ENCODE results near the gene TBL1X. TPM values are rescaled to one million over a fixed set of nuclear protein-coding genes. Genes with fewer than 3 reads are reported as not detected.

Gene TBL1X
- total and polyA plus RNA-seq, 2 donors = 6.8 to 11.5 TPM

GRCh38 chrX:9786798-9787635 lies 322.2 kb downstream of the TBL1X start:
- Histone ChIP-seq H3K9me3 (ENCODE audit: control insufficient read depth in 2 of 2, insufficient read depth in 1 of 2, low read length in 1 of 2) (no peaks in the 10 kb centered on the region), H3K27ac (ENCODE audit: low read depth in 1 of 2, low read length in 1 of 2) (no peak overlapping the region), H3K4me3 (ENCODE audit: low read length in 2 of 2) (peak overlapping the region in 1 of 2 donors; percentile 39), H3K27me3 (ENCODE audit: control insufficient read depth in 2 of 2, insufficient read depth in 1 of 2, low read length in 1 of 2) (peaks cover 17 to 59% of the 10 kb centered on the region in 2 donors), H3K36me3 (ENCODE audit: control insufficient read depth in 2 of 2, insufficient read depth in 2 of 2, low read length in 1 of 2) (no peaks in the 10 kb centered on the region), H3K4me1 (ENCODE audit: control insufficient read depth in 2 of 2, insufficient read depth in 2 of 2, low read length in 2 of 2) (no peaks in the 10 kb centered on the region)
- DNase-seq (ENCODE audit: low read depth in 6 of 9, low spot score in 9 of 9) = no peak
- WGBS = 1% methylated on average over 43 of the region's 45 CpGs

- no peak for DNase-seq (ENCODE audit: low read depth in 6 of 9, low spot score in 9 of 9)
- 49% methylated on average over 2 of the region's 2 CpGs for WGBS
- Histone ChIP-seq H3K27ac (ENCODE audit: low read depth in 1 of 2, low read length in 1 of 2) (no peak overlapping the region), H3K27me3 (ENCODE audit: control insufficient read depth in 2 of 2, insufficient read depth in 1 of 2, low read length in 1 of 2) (peaks cover 17 to 60% of the 10 kb centered on the region in 2 donors), H3K4me1 (ENCODE audit: control insufficient read depth in 2 of 2, insufficient read depth in 2 of 2, low read length in 2 of 2) (no peaks in the 10 kb centered on the region), H3K4me3 (ENCODE audit: low read length in 2 of 2) (no peak overlapping the region), H3K36me3 (ENCODE audit: control insufficient read depth in 2 of 2, insufficient read depth in 2 of 2, low read length in 1 of 2) (no peaks in the 10 kb centered on the region), H3K9me3 (ENCODE audit: control insufficient read depth in 2 of 2, insufficient read depth in 1 of 2, low read length in 1 of 2) (no peaks in the 10 kb centered on the region)
Measured at GRCh38 chrX:9788911-9789310, 324.1 kb downstream of the TBL1X start.

- WGBS = 63% methylated on average over 5 of the region's 5 CpGs
- H3K9me3 ChIP-seq (ENCODE audit: control insufficient read depth in 2 of 2, insufficient read depth in 1 of 2, low read length in 1 of 2) = no peaks in the 10 kb centered on the region
- H3K36me3 ChIP-seq (ENCODE audit: control insufficient read depth in 2 of 2, insufficient read depth in 2 of 2, low read length in 1 of 2) = no peaks in the 10 kb centered on the region
- no peak overlapping the region for H3K27ac ChIP-seq (ENCODE audit: low read depth in 1 of 2, low read length in 1 of 2)
- H3K27me3 ChIP-seq (ENCODE audit: control insufficient read depth in 2 of 2, insufficient read depth in 1 of 2, low read length in 1 of 2) = peaks cover 17 to 54% of the 10 kb centered on the region in 2 donors
- H3K4me3 ChIP-seq (ENCODE audit: low read length in 2 of 2) = no peak overlapping the region
- no peaks in the 10 kb centered on the region for H3K4me1 ChIP-seq (ENCODE audit: control insufficient read depth in 2 of 2, insufficient read depth in 2 of 2, low read length in 2 of 2)
- DNase-seq (ENCODE audit: low read depth in 6 of 9, low spot score in 9 of 9) = no peak
Measured at GRCh38 chrX:9789555-9789954, 324.7 kb downstream of the TBL1X start.
